DOHH2 (cell line): ENCODE results near the gene BPIFB1.

Experiments used
- EZH2phosphoT487 ChIP-seq: fragments of 200-600 bp; sonication (generic); IDR thresholded peaks from 2 replicates; pipeline ENCODE4 v1.6.1; 2017; ENCODE audit warnings: borderline replicate concordance, mild to moderate bottlenecking, antibody characterized with exemption, low read length, moderate library complexity, mixed read lengths
- TF ChIP-seq, protein P1 (sequence below): fragments of 200-600 bp; sonication (generic); IDR thresholded peaks from one replicate; pipeline ENCODE4 v1.5.1; 2014; ENCODE audit warnings: antibody characterized with exemption, mild to moderate bottlenecking, low read depth, low read length; ENCODE audit not compliant: poor library complexity, severe bottlenecking

DNA sequence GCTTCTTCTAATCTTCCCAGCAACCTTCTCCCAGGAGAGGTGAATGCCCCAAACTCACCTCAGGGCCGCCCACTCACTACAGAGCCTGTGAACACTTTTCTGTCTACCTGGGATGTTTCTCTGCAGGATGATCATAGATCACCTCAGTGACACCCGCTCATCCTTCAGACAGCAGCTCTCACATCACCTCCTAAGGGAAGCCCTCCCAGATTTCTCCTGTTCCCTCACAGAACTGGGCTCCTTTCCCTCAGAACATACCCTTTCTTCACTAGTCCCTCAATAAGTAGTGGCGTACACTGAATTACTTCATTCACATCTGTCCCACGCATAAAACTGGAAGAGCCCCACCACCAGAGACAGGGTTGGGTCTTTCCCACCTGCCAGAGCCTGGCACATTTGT lies 60.5 kb downstream of the BPIFB1 start:
- TF ChIP-seq, protein P1, sequence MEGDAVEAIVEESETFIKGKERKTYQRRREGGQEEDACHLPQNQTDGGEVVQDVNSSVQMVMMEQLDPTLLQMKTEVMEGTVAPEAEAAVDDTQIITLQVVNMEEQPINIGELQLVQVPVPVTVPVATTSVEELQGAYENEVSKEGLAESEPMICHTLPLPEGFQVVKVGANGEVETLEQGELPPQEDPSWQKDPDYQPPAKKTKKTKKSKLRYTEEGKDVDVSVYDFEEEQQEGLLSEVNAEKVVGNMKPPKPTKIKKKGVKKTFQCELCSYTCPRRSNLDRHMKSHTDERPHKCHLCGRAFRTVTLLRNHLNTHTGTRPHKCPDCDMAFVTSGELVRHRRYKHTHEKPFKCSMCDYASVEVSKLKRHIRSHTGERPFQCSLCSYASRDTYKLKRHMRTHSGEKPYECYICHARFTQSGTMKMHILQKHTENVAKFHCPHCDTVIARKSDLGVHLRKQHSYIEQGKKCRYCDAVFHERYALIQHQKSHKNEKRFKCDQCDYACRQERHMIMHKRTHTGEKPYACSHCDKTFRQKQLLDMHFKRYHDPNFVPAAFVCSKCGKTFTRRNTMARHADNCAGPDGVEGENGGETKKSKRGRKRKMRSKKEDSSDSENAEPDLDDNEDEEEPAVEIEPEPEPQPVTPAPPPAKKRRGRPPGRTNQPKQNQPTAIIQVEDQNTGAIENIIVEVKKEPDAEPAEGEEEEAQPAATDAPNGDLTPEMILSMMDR, result no peak
- no peak for TF ChIP-seq EZH2phosphoT487
